HepG2 (cell line): Measurements from ENCODE around the gene RASAL3. TPM values are rescaled to one million over a fixed set of nuclear protein-coding genes. Genes with fewer than 3 reads are reported as not detected.

Source experiments
- ATAC-seq: fragments of 200-7000 bp; cut with Tn5 transposase; 3 replicates; pipeline ENCODE4 v1.9.1; 2020; ENCODE audit warnings: mild to moderate bottlenecking, moderate library complexity
- BruUV-seq: library from RNA; stranded (reverse); fragments of 400-500 nt; replicated peaks from 2 replicates; lab custom pipeline; 2021; lab: Mats Ljungman, UMichigan
- CTCF ChIA-PET: fragments of 300-600 bp; formaldehyde crosslinking; extraction: SDS; loops from one replicate; lab custom pipeline; 2021; ENCODE audit warnings: low total read pairs, inconsistent platforms, low intra/inter-chr PET ratio; lab: Yijun Ruan, JAX
- POLR2A ChIA-PET: fragments of 350-600 bp; sonication (Branson Sonifier 250); formaldehyde crosslinking; loops from one replicate; lab custom pipeline; 2020; ENCODE audit warnings: antibody characterized with exemption, inconsistent platforms; lab: Yijun Ruan, JAX
- DNase-seq: peaks from one replicate; pipeline ENCODE4 v3.0.0-alpha.2; 2015; ENCODE audit warnings: low spot score
- FAIRE-seq: peaks from 3 replicates; lab custom pipeline; 2011; peaks lifted over from hg19 to GRCh38; lab: Jason Lieb, UNC
- H2AFZ ChIP-seq: one replicate; pipeline ENCODE4 v1.6.1; 2011; ENCODE audit warnings: low read length, inconsistent platforms
- H3K27ac ChIP-seq: fragments of 300-600 bp; 3 replicates; pipeline ENCODE4 v1.8.0; 2011; ENCODE audit warnings: mixed run types, mild to moderate bottlenecking, mixed read lengths, low read length, inconsistent platforms; ENCODE audit not compliant: insufficient read depth; ENCODE audit errors: extremely low read length
- H3K27me3 ChIP-seq, 2 experiments: fragments of 200-600 bp in 1 of 2; 2 replicates in 1 of 2; 3 replicates in 1 of 2; pipeline versions ENCODE4 v1.6.0 to v1.8.0; 2011; ENCODE audit warnings: low read length in 2 of 2, mild to moderate bottlenecking in 2 of 2, moderate library complexity in 2 of 2, inconsistent platforms in 1 of 2; ENCODE audit not compliant: insufficient read depth in 2 of 2, control insufficient read depth in 1 of 2
- H3K36me3 ChIP-seq, 2 experiments: fragments of 200-600 bp in 1 of 2; replicated peaks in 1 of 2; 2 replicates in 1 of 2; 3 replicates in 1 of 2; pipeline versions ENCODE4 v1.5.1 to v1.8.0; 2011; ENCODE audit warnings: low read length in 2 of 2, inconsistent platforms in 1 of 2; ENCODE audit not compliant: insufficient read depth in 2 of 2, control insufficient read depth in 1 of 2
- H3K4me1 ChIP-seq: 2 replicates; pipeline ENCODE4 v1.5.1; 2012; ENCODE audit warnings: low read length, inconsistent platforms; ENCODE audit not compliant: insufficient read depth
- H3K4me2 ChIP-seq: 2 replicates; pipeline ENCODE4 v1.6.0; 2011; ENCODE audit warnings: low read depth, low read length, inconsistent platforms
- H3K4me3 ChIP-seq, 3 experiments: fragments of 200-600 bp in 1 of 3; sonication (generic), shearing (Covaris generic) in 1 of 3; replicated peaks in 1 of 3; 2 replicates each; pipeline ENCODE4 v1.5.1; 2011 to 2016; ENCODE audit warnings: low read length in 3 of 3, inconsistent platforms in 2 of 3, low read depth in 2 of 3, mild to moderate bottlenecking in 2 of 3, control low read depth in 1 of 3, mixed read lengths in 1 of 3; ENCODE audit not compliant: insufficient read depth in 1 of 3
- H3K79me2 ChIP-seq: one replicate; pipeline ENCODE4 v1.6.1; 2011; ENCODE audit warnings: low read length, inconsistent platforms; ENCODE audit not compliant: insufficient read depth
- H3K9ac ChIP-seq: 2 replicates; pipeline ENCODE4 v1.6.0; 2011; ENCODE audit warnings: mild to moderate bottlenecking, low read depth, low read length, inconsistent platforms; ENCODE audit not compliant: insufficient read depth
- H3K9me3 ChIP-seq: 2 replicates; pipeline ENCODE4 v1.5.1; 2012; ENCODE audit warnings: mild to moderate bottlenecking, low read length
- H4K20me1 ChIP-seq: 2 replicates; pipeline ENCODE4 v1.6.0; 2011; ENCODE audit warnings: inconsistent platforms, mild to moderate bottlenecking, low read length, moderate library complexity; ENCODE audit not compliant: insufficient read depth
- AGO2 ChIP-seq: fragments of 200-400 bp; formaldehyde crosslinking; optimal IDR thresholded peaks from 2 replicates; pipeline ENCODE3; 2017; ENCODE audit warnings: mild to moderate bottlenecking, low read depth, low read length, moderate library complexity
- ARID4A ChIP-seq: sonication (generic); formaldehyde crosslinking; IDR thresholded peaks from 2 replicates; pipeline ENCODE4 v1.5.0; 2020; ENCODE audit warnings: mild to moderate bottlenecking, missing genetic modification reagents, borderline replicate concordance
- ASH2L ChIP-seq: fragments of 300-600, 200-600 bp; sonication (generic); IDR thresholded peaks from 2 replicates; pipeline ENCODE4 v1.7.0; 2017; ENCODE audit warnings: low read depth, mild to moderate bottlenecking, moderate library complexity, mixed read lengths, low read length; ENCODE audit not compliant: insufficient read length
- CEBPB ChIP-seq: IDR thresholded peaks from 2 replicates; pipeline ENCODE4 v1.6.1; 2011; ENCODE audit warnings: low read depth, low read length, improper control_type of control experiment, borderline replicate concordance
- MZF1 ChIP-seq: sonication (generic); formaldehyde crosslinking; IDR thresholded peaks from 2 replicates; pipeline ENCODE4 v1.8.1; 2023; ENCODE audit warnings: mild to moderate bottlenecking, missing genetic modification reagents, borderline replicate concordance
- POLR2A ChIP-seq, 2 experiments: IDR thresholded peaks; 2 replicates each; pipeline ENCODE4 v1.6.1; 2011; ENCODE audit warnings: low read depth in 2 of 2, low read length in 2 of 2, mild to moderate bottlenecking in 1 of 2, moderate library complexity in 1 of 2; ENCODE audit not compliant: insufficient read depth in 1 of 2
- TMF1 ChIP-seq: sonication (generic); formaldehyde crosslinking; IDR thresholded peaks from 2 replicates; pipeline ENCODE4 v1.8.1; 2022; ENCODE audit warnings: low read depth, missing genetic modification reagents
- ZBTB20 ChIP-seq: sonication (generic); formaldehyde crosslinking; IDR thresholded peaks from 2 replicates; pipeline ENCODE4 v1.8.1; 2023; ENCODE audit warnings: missing genetic modification reagents, low read depth, mild to moderate bottlenecking, borderline replicate concordance
- ZNF530 ChIP-seq: sonication (generic); formaldehyde crosslinking; IDR thresholded peaks from 2 replicates; pipeline ENCODE4 v1.5.0; 2020; ENCODE audit warnings: low read depth, mild to moderate bottlenecking, missing genetic modification reagents
- WGBS: methylation state at CpG from one replicate; pipeline ENCODE4 v1.1.6; 2017; ENCODE audit warnings: low lambda C conversion rate; 5-methylcytosine and 5-hydroxymethylcytosine counted together
- in situ Hi-C: cut with HindIII; loops from 2 replicates; pipeline ENCODE4 v1.10.0; 2017; ENCODE audit warnings: low pct_unique_long_range_greater_than_20kb; ENCODE audit not compliant: extremely low pct_ligation_motif_present
- intact Hi-C: fragments of 100-400 bp; cut with micrococcal nuclease; formaldehyde crosslinking; loops from one replicate; pipeline ENCODE4 v1.10.0; 2022; ENCODE audit not compliant: unreplicated experiment
- polyA plus RNA-seq, 8 experiments: library from polyadenylated mRNA; depleted of rRNA in 3 of 8; stranded (reverse) in 7 of 8; unstranded in 1 of 8; fragments of >200 nt; fragmentation: Illumina TruSeq in 4 of 8; extraction: Trizol in 4 of 8; gene quantifications; 2 replicates each; pipeline versions ENCODE4 v1.2.1 to v1.2.3, GENCODE V29; 2011 to 2016; ENCODE audit warnings: low read depth in 4 of 8, missing spikeins in 1 of 8, mixed read lengths in 1 of 8; ENCODE audit not compliant: insufficient read depth in 1 of 8
- total RNA-seq, 5 experiments: library from RNA; depleted of rRNA; stranded (reverse); fragments of >200 nt; fragmentation: Illumina TruSeq; extraction: Trizol; gene quantifications; 2 replicates each; pipeline ENCODE4 v1.2.3, GENCODE V29; 2016; ENCODE audit warnings: low read depth in 1 of 5

The RASAL3 gene
- total and polyA plus RNA-seq, 2 of the 13 experiments (the other 11 are each of a cell fraction or from before 2014, with no cell fraction given), result not detected

DNA sequence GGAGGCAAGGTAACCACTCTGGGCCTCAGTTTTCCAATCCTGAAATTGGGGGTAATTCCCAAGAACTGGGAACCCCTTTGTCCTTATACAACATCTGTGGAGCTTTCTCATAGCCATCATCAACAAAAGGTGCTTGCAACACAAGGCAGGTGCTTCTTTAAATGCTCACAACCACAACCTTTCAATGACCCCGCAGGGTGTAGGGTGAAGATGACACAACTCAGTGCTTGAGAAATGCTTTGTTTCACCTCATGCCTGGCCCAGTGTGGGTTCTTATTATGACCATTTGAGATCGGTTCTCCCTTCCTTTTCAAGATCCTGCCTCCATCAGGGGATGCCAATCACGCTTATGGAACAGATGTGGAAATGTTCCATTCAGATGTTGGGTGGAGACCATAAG is 23.0 kb downstream of the RASAL3 start (continued):
- TF ChIP-seq TMF1 (CRISPR knock-in tag) (no peak), ZBTB20 (CRISPR knock-in tag) (no peak), POLR2A (IDR thresholded peaks at IDR 0.05; ENCODE audit: insufficient read depth in 1 of 2, low read depth in 2 of 2, low read length in 2 of 2) (no peak)

- no peaks in the 10 kb centered on the region for H3K79me2 ChIP-seq
- no peaks in the 10 kb centered on the region for H4K20me1 ChIP-seq
- intact Hi-C loops (no loop called here), in situ Hi-C loops (no loop called here)
- H3K27me3 ChIP-seq, result no peaks in the 10 kb centered on the region
- H3K4me1 ChIP-seq, result peaks cover 32% of the 10 kb centered on the region
- no peaks in the 10 kb centered on the region for H3K36me3 ChIP-seq
- no peak overlapping the region for H3K4me3 ChIP-seq
- BruUV-seq, result no TSS peak
- no peak for ATAC-seq
- no peak for DNase-seq
- no peak overlapping the region for H2AFZ ChIP-seq
- FAIRE-seq, result no peak
- TF ChIP-seq ASH2L (no peak), ZNF530 (no peak), AGO2 (no peak), MZF1 (CRISPR knock-in tag) (no peak), ARID4A (no peak), CEBPB (no peak)
- CTCF ChIA-PET, result no interaction called here
- POLR2A ChIA-PET, result no interaction called here
- 91% methylated on average over 15 of the region's 38 CpGs for WGBS
- H3K4me2 ChIP-seq, result no peak overlapping the region
- no peak overlapping the region for H3K27ac ChIP-seq
- no peaks in the 10 kb centered on the region for H3K9me3 ChIP-seq
- no peak overlapping the region for H3K9ac ChIP-seq
Observed at GRCh38 chr19:15439821-15440641, 24.3 kb downstream of the RASAL3 start.
